ENCODE data around the gene GCK.

- no peak for TF ChIP-seq POLR2AphosphoS5 (IDR thresholded peaks at IDR 0.05)
- TF ChIP-seq, protein P1, sequence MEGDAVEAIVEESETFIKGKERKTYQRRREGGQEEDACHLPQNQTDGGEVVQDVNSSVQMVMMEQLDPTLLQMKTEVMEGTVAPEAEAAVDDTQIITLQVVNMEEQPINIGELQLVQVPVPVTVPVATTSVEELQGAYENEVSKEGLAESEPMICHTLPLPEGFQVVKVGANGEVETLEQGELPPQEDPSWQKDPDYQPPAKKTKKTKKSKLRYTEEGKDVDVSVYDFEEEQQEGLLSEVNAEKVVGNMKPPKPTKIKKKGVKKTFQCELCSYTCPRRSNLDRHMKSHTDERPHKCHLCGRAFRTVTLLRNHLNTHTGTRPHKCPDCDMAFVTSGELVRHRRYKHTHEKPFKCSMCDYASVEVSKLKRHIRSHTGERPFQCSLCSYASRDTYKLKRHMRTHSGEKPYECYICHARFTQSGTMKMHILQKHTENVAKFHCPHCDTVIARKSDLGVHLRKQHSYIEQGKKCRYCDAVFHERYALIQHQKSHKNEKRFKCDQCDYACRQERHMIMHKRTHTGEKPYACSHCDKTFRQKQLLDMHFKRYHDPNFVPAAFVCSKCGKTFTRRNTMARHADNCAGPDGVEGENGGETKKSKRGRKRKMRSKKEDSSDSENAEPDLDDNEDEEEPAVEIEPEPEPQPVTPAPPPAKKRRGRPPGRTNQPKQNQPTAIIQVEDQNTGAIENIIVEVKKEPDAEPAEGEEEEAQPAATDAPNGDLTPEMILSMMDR (IDR thresholded peaks at IDR 0.05) = no peak
These were observed 62.1 kb downstream of the GCK start for GRCh38 chr7:44127161-44127560.
